ENCODE data around the gene ANXA8.

DNA sequence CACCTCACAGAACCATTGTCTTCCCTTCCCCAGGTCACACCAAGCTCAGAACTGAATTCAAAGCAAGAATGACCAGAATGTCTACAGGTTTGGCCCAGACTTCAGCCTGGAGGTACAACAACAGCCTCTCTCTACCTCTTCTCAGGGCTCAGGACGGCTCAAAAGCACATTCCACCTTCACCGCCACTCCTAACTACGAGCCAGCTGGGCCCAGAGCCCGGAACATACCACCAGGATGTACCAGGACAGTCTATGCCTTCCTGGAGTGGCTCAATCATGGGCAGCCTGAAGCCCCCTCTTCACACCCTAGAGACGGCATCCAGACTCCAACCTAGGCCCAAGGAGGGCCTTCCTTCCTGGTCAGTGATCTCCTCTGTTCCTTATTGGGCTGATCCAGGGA lies 41.6 kb downstream of the ANXA8 start:
- TF ChIP-seq, protein P1, sequence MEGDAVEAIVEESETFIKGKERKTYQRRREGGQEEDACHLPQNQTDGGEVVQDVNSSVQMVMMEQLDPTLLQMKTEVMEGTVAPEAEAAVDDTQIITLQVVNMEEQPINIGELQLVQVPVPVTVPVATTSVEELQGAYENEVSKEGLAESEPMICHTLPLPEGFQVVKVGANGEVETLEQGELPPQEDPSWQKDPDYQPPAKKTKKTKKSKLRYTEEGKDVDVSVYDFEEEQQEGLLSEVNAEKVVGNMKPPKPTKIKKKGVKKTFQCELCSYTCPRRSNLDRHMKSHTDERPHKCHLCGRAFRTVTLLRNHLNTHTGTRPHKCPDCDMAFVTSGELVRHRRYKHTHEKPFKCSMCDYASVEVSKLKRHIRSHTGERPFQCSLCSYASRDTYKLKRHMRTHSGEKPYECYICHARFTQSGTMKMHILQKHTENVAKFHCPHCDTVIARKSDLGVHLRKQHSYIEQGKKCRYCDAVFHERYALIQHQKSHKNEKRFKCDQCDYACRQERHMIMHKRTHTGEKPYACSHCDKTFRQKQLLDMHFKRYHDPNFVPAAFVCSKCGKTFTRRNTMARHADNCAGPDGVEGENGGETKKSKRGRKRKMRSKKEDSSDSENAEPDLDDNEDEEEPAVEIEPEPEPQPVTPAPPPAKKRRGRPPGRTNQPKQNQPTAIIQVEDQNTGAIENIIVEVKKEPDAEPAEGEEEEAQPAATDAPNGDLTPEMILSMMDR (IDR thresholded peaks at IDR 0.05): no peak
- TF ChIP-seq, protein P2, sequence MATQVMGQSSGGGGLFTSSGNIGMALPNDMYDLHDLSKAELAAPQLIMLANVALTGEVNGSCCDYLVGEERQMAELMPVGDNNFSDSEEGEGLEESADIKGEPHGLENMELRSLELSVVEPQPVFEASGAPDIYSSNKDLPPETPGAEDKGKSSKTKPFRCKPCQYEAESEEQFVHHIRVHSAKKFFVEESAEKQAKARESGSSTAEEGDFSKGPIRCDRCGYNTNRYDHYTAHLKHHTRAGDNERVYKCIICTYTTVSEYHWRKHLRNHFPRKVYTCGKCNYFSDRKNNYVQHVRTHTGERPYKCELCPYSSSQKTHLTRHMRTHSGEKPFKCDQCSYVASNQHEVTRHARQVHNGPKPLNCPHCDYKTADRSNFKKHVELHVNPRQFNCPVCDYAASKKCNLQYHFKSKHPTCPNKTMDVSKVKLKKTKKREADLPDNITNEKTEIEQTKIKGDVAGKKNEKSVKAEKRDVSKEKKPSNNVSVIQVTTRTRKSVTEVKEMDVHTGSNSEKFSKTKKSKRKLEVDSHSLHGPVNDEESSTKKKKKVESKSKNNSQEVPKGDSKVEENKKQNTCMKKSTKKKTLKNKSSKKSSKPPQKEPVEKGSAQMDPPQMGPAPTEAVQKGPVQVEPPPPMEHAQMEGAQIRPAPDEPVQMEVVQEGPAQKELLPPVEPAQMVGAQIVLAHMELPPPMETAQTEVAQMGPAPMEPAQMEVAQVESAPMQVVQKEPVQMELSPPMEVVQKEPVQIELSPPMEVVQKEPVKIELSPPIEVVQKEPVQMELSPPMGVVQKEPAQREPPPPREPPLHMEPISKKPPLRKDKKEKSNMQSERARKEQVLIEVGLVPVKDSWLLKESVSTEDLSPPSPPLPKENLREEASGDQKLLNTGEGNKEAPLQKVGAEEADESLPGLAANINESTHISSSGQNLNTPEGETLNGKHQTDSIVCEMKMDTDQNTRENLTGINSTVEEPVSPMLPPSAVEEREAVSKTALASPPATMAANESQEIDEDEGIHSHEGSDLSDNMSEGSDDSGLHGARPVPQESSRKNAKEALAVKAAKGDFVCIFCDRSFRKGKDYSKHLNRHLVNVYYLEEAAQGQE (IDR thresholded peaks at IDR 0.05; ENCODE audit: insufficient read depth in 1 of 2, low read depth in 2 of 2, low read length in 1 of 2): no peak

Data from Panc1 (cell line).